Measurements from ENCODE around the gene LRRC8E. TPM values are rescaled to one million over a fixed set of nuclear protein-coding genes. Genes with fewer than 3 reads are reported as not detected.

Gene LRRC8E
- total and polyA plus RNA-seq, 8 donors = 0.58 to 12.5 (median 2.1) TPM; not detected in 1

DNA sequence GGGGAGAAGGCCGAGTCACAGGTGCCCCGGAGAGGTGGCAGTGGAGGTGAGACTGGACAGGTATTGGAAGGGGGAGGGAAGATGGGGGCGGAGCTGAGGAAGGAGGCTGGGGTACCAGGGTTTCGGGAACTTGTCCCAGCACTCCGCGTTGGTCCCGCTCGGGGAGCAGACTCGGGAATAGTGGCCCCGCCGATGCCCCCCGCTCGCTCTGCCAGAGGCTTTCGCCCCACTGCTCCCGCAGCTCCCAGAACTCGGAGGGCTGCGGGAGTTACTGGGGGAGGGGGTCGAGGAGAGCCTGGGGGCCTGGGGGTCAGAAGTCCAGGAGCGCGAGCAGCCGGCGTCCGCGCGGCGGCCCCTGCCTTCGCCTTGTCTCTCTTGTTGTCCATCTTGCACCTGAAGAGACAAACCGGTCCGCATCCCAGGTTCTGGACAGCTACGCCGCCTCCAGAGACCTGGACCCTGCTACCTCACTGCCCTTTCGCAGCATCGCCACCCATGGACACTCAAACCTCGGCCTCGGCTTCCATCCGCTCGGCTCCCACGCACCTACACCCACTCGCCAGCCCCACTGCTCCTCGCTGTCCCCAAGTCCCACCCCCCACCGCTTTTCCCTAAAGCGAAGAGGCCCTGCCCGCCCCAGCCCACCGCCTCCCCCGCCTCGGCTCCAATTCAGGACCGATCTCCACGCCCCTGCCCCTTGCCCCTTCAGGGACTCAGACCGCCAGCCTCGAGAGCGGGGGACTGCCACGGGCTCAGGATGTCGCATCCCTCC is 14.8 kb upstream of the LRRC8E start:
- TF ChIP-seq CTCF (IDR thresholded peaks at IDR 0.05) = no peak
- no peak for TF ChIP-seq POLR2A (IDR thresholded peaks at IDR 0.05)
- TF ChIP-seq POLR2AphosphoS5 (IDR thresholded peaks at IDR 0.05) = no peak
- TF ChIP-seq EP300 (IDR thresholded peaks at IDR 0.05) = no peak
- whole genome bisulfite sequencing, 5 donors = 18 to 27% (median 24%) methylated on average over 31 to 53 of the region's 53 CpGs
- no peaks in the 10 kb centered on the region for H3K9me3 ChIP-seq
- intact Hi-C loops (cut with DNase I; ENCODE audit: low total_unique reads) = no loop called here
- H3K36me3 ChIP-seq = no peaks in the 10 kb centered on the region
- H3K4me1 ChIP-seq = peaks cover 42 to 63% (median 61%) of the 10 kb centered on the region in 4 donors
- H3K4me3 ChIP-seq = peak overlapping the region; percentile 35 to 53 (median 38)
- peak in 1 of 2 donors; percentile 45 for DNase-seq
- peaks cover 8 to 65% (median 33%) of the 10 kb centered on the region in 3 donors for H3K27me3 ChIP-seq
- peak overlapping the region in 2 of 5 donors; percentile 8 to 34 for H3K27ac ChIP-seq

DNA sequence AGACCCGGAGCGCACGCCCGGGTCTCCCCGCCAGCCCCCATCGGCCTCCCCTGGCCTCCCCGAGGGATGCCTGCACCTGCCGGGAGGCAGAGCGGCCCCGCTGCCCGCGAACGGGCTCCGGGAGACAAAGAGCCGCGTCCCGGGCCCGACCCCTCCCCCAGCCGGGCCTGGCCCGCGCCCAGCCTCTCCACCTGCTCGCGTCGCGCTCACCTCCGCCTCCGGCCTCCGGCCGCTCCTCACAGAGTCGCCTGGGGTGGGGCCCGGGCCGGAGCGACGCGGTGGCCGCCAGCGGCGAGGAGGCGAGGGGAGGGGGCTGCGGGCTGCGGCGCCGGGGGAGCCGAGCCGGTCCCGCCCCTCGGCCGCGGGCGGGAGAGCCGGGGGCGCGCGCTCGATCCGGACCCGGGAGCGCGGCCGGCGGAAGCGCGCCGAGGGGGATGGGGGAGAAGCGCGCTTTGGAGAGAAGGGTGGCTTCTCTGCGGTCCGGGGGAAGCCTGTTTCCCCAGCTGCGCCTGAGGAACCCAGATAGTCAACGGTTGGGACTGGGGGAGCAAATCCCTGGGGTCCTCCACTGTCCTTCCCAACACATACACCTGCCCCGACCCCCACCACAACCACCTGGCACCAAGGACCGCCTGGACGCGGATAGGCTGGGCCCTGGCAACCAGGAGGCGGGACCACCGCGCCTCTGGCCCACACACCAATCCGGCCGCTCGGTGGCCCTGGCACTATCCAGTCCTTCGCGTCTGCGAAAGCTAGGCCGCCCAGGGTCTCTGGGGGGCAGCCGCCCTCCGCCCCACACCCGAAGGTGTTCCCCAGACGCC is 14.0 kb upstream of the LRRC8E start, which contains the start of gene PRR36:
Gene PRR36 (minus strand): TSS at position 315 of the 821 bp plus-strand sequence. CDS start 701 bp downstream, outside the sequence.
- TF ChIP-seq CTCF (IDR thresholded peaks at IDR 0.05) (no peak), EP300 (IDR thresholded peaks at IDR 0.05) (no peak), POLR2AphosphoS5 (IDR thresholded peaks at IDR 0.05) (no peak), POLR2A (IDR thresholded peaks at IDR 0.05) (no peak)
- H3K27me3 ChIP-seq = peaks cover 8 to 58% (median 33%) of the 10 kb centered on the region in 3 donors
- H3K4me1 ChIP-seq = peaks cover 34 to 55% (median 53%) of the 10 kb centered on the region in 4 donors
- intact Hi-C loops (cut with DNase I; ENCODE audit: low total_unique reads) = no loop called here
- peak; percentile 72 to 91 for DNase-seq
- peak within 1 kb of the TSS; percentile 35 to 53 (median 38) for H3K4me3 ChIP-seq
- H3K9me3 ChIP-seq = no peaks in the 10 kb centered on the region
- 2 to 10% (median 2%) methylated on average over 6 to 88 of the region's 88 CpGs for WGBS, 5 donors
- H3K27ac ChIP-seq = peak within 1 kb of the TSS in 2 of 5 donors; percentile 8 to 34
- H3K36me3 ChIP-seq = no peaks in the 10 kb centered on the region

DNA sequence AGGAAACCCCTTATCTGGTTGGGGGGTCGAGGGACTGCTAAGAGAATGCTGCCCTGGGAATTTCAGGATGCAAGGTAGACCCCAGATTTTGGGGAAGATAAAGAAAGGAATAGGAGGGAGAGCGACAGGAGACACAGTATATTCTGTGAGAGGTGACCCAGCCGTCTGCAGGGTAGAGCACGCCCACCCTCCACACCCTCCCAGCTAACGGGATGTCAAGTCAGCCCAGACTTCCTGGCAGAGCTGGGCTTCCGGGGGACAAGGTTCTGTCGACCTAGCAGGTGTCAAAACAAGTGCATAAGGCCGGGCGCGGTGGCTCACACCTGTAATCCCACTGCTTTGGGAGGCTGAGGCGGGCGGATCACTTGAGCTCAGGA is 13.4 kb upstream of the LRRC8E start:
- 30 to 49% (median 39%) methylated on average over 11 to 12 of the region's 12 CpGs for WGBS, 5 donors
- TF ChIP-seq CTCF (IDR thresholded peaks at IDR 0.05) (no peak), EP300 (IDR thresholded peaks at IDR 0.05) (no peak), POLR2AphosphoS5 (IDR thresholded peaks at IDR 0.05) (no peak), POLR2A (IDR thresholded peaks at IDR 0.05) (no peak)
- no peak overlapping the region for H3K27ac ChIP-seq
- intact Hi-C loops (cut with DNase I; ENCODE audit: low total_unique reads) = no loop called here
- peaks cover 8 to 57% (median 33%) of the 10 kb centered on the region in 3 donors for H3K27me3 ChIP-seq
- peaks cover 28 to 49% (median 47%) of the 10 kb centered on the region in 4 donors for H3K4me1 ChIP-seq
- H3K4me3 ChIP-seq = peak overlapping the region in 3 of 4 donors; percentile 35 to 53 (median 39)
- H3K36me3 ChIP-seq = no peaks in the 10 kb centered on the region
- DNase-seq = no peak
- no peaks in the 10 kb centered on the region for H3K9me3 ChIP-seq

DNA sequence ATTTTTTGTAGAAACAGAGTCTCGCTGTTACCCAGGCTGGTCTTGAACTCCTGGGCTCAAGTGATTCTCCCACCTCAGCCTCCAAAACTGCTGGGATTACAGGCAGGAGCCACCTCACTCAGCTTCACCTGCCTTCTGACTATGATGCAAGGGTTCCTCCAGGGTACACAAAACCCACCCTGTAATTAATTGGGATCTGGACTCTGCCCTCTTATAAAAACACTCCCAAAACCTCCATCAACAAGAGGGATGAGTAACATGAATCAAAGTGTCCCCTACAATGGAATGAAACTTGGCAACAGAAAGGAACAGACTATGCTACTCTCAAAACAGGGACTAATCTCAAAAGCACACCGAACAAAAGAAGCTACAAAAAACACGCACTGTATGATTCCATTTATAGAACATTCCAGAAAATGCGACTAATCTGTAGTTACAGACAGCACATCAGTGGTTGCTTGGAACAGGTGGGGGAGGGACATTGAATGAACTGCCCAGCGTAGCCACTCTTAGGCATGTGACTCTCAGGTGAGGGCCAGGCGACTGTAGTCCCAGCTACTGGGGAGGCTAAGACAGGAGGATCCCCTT is 11.0 kb upstream of the LRRC8E start:
- 73 to 79% (median 75%) methylated on average over 6 of the region's 6 CpGs for WGBS, 5 donors
- peaks cover 8 to 49% (median 30%) of the 10 kb centered on the region in 3 donors for H3K27me3 ChIP-seq
- H3K4me3 ChIP-seq = no peak overlapping the region
- intact Hi-C loops (cut with DNase I; ENCODE audit: low total_unique reads) = no loop called here
- H3K9me3 ChIP-seq = no peaks in the 10 kb centered on the region
- no peak for DNase-seq
- H3K36me3 ChIP-seq = no peaks in the 10 kb centered on the region
- no peak overlapping the region for H3K27ac ChIP-seq
- TF ChIP-seq POLR2A (IDR thresholded peaks at IDR 0.05) (no peak), CTCF (IDR thresholded peaks at IDR 0.05) (no peak), POLR2AphosphoS5 (IDR thresholded peaks at IDR 0.05) (no peak), EP300 (IDR thresholded peaks at IDR 0.05) (no peak)
- H3K4me1 ChIP-seq = peaks cover 12 to 25% (median 23%) of the 10 kb centered on the region in 4 donors

All from stomach (tissue), 9 donors.